Activated CD4-positive, alpha-beta T cell treated with anti-CD3 and anti-CD28 coated beads, Interleukin-2, amount 50 U/mL, for 16 hours (primary cell): ENCODE measurements around the gene TRPM2.
"Not testable (repeated sequence)": the region's sequence is repeated elsewhere in the genome, so short reads cannot be mapped to it uniquely, and the experiment has no call there.

Experiments
- DNase-seq: peaks from one replicate; pipeline ENCODE4 v3.0.0-alpha.2; 2020

Gene TRPM2

DNA sequence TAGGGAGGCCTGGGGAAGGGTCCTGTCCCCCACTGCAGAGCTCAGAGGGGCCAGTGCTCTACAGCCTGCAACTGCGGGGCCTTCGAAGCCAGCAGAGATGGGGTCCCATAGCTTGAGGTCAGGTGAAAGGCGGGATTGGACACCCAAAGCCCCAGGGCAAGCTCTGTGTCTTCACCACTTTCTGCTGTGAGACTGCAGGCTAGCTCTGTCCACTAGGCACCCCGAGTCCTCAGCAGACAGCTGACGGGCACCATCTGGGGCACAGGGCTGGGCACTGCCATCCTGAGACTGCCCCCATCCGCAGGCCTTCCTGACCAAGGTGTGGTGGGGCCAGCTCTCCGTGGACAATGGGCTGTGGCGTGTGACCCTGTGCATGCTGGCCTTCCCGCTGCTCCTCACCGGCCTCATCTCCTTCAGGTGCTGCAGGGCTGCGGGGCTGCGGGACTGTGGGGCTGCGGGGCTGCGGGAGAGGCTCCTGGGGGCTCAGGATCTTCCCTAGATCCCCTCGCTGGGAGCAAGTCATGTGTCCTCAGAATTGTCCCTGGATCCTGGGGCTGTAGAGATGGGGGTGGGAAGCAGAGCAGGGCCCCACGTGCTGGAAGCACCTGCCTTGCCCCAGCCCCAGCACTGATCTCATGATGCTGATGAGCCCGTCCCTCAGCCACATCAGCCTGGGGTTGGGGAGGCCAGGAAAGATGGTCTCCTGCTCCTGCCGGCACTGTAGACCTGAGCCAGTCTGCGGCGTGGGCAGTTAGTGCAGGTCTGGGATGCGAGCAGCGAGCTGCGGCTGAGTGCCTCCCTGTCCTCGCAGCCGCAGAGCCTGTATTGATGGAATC is 46.8 kb downstream of the TRPM2 start:
- no peak for DNase-seq

- no peak for DNase-seq
These were observed 47.5 kb downstream of the TRPM2 start for GRCh38 chr21:44400791-44401385.

DNA sequence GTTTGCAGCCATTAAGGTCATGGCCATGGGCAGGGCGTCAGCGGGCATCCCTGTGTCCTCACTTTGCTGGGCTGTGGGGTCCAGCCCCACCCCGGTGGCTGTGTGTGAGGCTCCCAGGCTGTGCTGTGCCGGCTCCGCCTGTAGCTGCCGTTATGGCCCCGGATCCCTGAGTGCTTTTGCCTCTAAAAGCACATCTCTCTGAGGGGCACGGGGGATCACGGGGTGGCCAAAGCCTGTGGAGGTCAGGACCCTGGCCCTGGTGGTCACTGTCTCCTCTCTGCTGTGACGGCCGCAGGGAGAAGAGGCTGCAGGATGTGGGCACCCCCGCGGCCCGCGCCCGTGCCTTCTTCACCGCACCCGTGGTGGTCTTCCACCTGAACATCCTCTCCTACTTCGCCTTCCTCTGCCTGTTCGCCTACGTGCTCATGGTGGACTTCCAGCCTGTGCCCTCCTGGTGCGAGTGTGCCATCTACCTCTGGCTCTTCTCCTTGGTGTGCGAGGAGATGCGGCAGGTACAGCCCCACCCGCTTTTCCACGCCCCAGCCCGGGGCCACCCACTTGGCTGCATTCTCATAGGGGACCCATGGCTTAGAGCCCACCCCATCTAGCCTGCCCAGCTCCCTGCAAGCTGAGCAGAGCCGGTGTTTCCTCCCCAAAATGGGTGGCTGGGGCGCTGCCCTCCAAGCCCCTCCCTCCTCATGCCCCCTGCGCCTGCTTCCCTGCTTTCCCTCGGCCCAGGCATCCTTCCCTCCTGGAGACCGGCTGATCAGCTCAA is 48.2 kb downstream of the TRPM2 start:
- no peak for DNase-seq

DNA sequence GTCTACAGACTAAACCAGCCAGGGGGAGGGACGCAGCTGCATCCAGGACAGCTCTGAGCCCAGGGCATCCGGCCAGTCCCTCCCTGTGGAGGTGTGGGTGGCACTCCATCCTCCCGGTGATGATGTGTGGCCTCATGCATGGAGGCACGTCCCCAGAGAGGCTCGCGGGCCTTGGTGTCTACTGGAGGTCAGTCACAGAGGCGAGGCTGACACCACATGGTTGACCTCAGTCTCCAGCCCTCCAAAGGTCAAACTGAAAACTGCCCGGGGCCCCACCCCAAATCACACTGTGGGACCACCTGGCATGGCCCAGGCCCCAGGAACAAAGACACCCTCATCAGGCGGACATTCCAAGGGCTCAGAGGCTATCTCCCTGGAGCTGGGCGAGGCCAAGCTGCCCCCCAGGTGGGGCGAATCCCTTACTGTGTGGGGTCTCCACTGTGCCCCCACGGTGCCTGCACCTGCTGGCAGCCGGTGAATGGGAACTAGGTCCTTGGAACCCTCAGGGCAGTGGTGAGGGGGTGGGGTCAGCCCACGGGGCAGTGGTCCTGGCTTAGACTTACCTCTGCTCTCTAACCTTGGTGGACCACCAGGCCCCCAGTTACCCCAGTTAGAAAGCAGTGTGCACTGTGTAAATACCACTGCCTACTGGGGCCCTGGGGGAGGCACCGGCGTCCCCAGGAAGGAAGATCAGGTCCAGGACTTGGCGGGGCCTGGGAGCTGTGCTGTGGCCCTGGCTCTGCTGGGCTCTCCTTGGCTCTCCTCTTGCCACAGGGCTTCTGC is 49.1 kb downstream of the TRPM2 start:
- no peak for DNase-seq

DNA sequence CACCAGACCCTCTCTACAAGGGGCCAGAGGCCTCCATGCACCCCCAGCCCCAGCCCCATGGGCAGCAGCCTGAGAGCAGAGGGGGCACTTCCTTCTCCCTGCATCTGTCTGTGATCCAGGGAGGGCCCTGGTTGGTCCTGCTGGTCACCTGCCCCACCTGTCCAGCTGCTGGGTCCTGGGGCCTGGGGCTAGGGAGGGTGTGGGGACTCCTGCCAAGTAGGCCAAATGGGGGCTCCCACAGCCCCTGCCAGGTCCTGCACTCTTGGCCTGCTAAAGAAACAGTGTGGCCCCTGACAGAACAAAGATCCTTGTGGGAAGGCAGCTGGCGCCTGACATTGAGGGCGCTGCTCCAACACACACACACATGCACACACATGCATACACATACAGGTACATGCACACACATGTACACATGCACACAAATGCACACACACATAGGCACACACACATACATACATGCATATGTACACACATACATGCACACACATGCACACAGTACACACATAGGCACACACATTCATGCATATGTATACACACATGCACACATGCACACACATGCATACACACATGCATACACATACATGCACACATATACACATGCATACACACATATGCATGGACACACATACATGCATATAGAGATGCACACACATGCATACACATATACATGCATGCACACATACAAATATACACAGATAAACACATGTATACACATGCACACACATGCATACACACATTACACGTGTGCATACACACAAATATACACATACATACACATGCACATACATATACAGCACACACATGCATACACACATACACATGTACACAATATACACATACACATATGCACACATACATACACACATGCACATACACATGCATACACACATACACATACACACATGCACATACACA is 49.9 kb downstream of the TRPM2 start:
- DNase-seq, result no peak

GRCh38 chr21:44404482-44404881 is 51.1 kb downstream of the TRPM2 start:
- not testable (repeated sequence) for DNase-seq

DNA sequence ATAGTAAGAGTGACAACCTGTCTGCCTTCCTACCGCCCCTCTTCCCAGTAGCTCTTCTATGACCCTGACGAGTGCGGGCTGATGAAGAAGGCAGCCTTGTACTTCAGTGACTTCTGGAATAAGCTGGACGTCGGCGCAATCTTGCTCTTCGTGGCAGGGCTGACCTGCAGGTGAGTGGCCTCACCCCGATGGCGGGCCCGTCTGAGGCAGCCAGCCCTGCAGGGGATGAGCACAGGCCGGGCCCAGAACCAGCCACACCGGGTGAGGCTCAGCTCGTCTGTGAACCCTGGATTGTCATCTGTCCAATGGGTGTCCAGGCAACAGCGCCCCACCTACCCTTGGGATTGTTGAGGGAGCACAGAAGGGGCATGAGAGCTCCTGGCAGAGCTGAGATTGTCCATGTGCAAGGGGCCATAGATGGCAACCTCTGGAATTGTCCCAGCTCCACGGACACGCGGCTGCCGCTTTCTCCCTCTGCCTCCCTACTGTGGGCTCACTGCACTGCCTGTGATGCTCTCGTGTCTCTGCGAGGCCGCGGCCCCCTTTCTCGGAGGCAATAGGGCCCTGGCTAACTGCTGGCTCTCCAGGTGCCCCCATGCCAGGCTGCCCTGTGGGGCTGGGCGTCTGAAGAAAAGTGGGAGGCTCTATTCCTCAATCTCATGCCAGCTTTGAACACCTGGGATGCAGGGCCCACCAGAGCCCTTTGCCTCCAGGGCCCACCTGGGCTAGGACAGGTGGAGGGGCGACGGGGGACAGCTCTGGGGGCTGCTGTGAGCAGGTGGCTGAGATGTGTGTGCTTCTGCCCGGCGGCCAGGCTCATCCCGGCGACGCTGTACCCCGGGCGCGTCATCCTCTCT is 51.9 kb downstream of the TRPM2 start:
- DNase-seq, result no peak

DNA sequence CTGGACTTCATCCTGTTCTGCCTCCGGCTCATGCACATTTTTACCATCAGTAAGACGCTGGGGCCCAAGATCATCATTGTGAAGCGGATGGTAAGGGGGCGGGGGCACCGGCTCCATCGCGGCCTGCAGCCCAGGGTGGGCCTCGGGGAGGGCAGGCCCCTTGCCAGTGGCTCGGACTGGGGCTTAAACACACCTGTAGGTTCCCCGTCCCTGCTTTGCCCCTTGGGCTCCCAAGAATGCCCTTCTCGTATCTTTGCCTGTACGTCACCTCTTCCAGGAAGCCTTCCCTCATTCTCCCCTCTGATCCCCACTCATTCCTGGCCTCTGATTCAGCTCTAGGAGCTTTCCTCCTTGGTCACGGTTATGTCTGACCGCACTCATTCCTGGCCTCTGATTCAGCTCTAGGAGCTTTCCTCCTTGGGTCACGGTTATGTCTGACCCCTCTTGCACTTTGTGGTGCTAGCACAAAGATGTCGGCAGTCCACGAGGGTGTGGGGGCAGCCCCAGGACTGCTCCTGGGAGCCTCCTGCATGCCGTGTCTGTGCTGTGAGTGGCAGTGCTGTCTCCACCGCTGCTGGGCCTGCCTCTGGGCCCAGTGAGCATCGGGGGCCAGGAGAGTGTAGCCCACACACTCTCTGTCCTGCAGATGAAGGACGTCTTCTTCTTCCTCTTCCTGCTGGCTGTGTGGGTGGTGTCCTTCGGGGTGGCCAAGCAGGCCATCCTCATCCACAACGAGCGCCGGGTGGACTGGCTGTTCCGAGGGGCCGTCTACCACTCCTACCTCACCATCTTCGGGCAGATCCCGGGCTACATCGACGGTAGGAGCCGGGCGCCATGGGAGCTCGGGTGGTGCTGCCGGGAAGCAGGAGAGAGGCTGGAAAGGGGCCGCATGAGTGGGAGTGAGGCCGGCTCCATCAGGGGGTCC is 52.8 kb downstream of the TRPM2 start:
- no peak for DNase-seq

DNA sequence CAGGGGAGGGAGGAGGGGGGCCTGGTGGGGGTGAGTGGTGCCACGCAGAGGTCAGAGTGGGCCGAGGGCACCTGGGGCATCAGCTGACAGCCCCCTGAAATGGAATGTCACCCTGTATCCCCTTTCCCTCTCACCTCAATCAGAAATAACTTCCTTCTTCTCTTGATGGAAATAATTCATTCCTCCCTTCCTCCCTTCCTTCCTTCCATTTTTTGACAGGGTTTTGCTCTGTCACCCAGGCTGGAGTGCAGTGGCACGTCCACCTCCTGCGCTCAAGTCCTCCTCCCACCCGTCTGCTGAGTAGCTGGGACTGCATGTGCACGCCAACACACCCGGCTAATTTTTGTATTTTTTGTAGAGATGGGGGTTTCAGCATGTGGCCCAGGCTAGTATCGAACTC is 53.5 kb downstream of the TRPM2 start:
- no peak for DNase-seq

DNA sequence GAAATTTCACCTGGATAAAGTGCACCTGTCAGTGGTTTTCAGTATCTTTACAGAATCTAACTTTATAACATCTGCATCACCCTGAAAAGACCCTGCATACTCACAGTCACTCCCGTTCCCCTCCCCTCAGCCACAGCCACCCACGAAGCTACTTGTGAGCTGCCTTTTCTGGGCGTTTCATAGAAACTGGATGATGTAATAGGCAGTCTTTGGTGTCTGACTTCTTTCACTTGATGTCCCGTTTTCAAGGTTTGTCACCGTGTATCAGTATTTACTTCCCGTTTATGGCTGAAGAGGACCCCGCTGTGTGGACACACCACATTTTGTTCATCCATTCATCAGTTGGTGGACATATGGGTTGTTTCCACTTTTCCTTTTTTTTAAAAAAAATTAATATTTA is 54.1 kb downstream of the TRPM2 start:
- DNase-seq, result no peak

DNA sequence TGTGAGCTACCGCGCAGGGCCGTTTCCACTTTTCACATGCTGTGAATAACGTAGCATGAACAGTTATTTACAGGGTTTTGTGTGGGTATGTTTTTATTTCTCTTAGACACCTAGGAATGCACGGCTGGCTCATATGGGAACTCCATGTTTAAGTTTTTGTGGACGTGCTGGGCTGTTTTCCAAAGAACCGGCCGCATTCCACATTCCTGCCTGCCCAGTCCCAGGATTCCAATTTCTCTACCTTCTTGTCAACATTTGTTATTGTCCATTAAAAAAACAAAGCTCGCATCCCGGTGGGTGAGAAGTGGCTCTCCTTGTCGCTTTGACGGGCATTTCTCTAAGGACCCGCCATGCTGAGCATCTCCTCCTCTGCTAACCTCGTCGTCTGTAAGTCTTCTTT is 54.8 kb downstream of the TRPM2 start:
- DNase-seq, result no peak

- DNase-seq, result no peak
These were observed 60.3 kb downstream of the TRPM2 start for GRCh38 chr21:44413566-44414290.

GRCh38 chr21:44414291-44415072 is 61.1 kb downstream of the TRPM2 start:
- DNase-seq, result no peak

DNA sequence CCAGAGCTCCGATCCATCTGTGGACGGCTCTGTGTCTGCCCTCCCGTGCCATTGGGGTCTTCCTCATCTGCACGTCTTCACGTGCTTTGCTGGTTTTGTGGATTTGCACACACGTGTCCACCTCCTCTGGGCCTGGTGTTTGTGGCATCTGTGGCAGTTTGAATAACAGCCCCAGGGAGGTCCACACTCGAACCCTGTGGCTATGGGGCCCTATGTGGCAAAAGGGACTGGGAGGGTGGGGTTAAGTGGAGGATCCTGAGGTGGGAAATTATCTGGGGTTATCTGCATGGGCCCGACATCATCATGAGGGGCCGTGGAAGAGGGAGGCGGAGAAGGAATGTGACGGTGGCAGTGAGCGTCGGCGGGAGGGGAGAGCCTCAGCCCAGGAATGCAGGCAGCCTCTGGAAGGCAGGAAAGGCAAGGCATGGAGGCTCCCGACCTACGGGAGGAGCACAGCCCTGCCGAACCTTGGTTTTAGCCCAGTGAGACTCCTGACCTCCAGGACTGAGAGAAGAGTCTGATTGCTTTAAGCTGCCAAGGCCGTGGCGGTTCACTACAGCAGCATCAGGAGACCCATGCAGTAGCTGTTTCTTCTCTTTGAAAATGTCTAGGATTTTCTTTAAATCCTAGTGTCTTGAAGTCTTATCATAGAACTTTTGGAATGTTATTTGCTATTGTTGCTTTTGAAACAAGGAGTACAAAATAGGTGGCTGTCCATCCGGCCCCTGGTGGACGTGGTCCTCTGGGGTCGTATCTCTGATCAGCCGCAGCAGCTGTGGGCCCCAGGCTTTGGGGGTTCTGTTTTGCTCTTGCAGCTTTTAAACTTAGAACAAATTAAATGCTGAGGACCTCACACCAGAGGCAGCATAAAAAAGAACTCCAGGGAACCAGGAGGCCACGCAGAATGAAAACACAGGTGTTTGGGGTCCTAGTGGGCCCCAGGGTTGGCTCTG is 61.9 kb downstream of the TRPM2 start:
- DNase-seq, result no peak

- DNase-seq, result no peak
These were observed 62.8 kb downstream of the TRPM2 start for GRCh38 chr21:44416193-44416592.

DNA sequence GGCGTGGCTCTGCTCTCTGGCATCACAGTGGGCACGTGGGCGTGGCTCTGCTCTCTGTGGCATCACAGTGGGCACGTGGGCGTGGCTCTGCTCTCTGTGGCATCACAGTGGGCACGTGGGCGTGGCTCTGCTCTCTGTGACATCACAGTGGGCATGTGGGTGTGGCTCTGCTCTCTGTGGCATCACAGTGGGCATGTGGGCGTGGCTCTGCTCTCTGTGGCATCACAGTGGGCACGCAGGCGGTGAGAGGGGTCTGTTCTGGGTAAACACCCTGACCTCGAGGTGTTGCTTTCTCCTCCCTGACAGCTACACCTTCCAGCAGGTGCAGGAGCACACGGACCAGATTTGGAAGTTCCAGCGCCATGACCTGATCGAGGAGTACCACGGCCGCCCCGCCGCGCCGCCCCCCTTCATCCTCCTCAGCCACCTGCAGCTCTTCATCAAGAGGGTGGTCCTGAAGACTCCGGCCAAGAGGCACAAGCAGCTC is 64.2 kb downstream of the TRPM2 start:
- not testable (repeated sequence) for DNase-seq
